ENCODE measurements around the gene PLCH1. TPM values are rescaled to one million over a fixed set of nuclear protein-coding genes. Genes with fewer than 3 reads are reported as not detected.

Gene PLCH1
- total RNA-seq, 1 donor from 2014 or later, result 0.16 TPM

GRCh38 chr3:155598671-155599070 lies 146.2 kb downstream of the PLCH1 start:
- Mint-ChIP-seq H3K36me3 (ENCODE audit: low read depth) (no peaks in the 10 kb centered on the region), H3K27me3 (ENCODE audit: insufficient read depth) (no peaks in the 10 kb centered on the region), H3K4me3 (no peak overlapping the region), H3K27ac (no peak overlapping the region), H3K4me1 (ENCODE audit: low read depth) (no peaks in the 10 kb centered on the region), H3K9me3 (no peaks in the 10 kb centered on the region)
- intact Hi-C loops (cut with micrococcal nuclease), result no loop called here
- no peak for DNase-seq (ENCODE audit: low spot score)

GRCh38 chr3:155596615-155597014 lies 148.3 kb downstream of the PLCH1 start:
- Mint-ChIP-seq H3K9me3 (no peaks in the 10 kb centered on the region), H3K36me3 (ENCODE audit: low read depth) (no peaks in the 10 kb centered on the region), H3K27me3 (ENCODE audit: insufficient read depth) (no peaks in the 10 kb centered on the region), H3K27ac (no peak overlapping the region), H3K4me3 (no peak overlapping the region), H3K4me1 (ENCODE audit: low read depth) (no peaks in the 10 kb centered on the region)
- no peak for DNase-seq (ENCODE audit: low spot score)
- intact Hi-C loops (cut with micrococcal nuclease), result no loop called here

- Mint-ChIP-seq H3K4me3 (no peak overlapping the region), H3K36me3 (ENCODE audit: low read depth) (no peaks in the 10 kb centered on the region), H3K27ac (no peak overlapping the region), H3K4me1 (ENCODE audit: low read depth) (no peaks in the 10 kb centered on the region), H3K27me3 (ENCODE audit: insufficient read depth) (no peaks in the 10 kb centered on the region), H3K9me3 (no peaks in the 10 kb centered on the region)
- DNase-seq (ENCODE audit: low spot score), result no peak
- intact Hi-C loops (cut with micrococcal nuclease), result no loop called here
Observed at GRCh38 chr3:155595371-155595770, 149.5 kb downstream of the PLCH1 start.

GRCh38 chr3:155594526-155595187 lies 150.2 kb downstream of the PLCH1 start:
- Mint-ChIP-seq H3K27me3 (ENCODE audit: insufficient read depth) (no peaks in the 10 kb centered on the region), H3K4me1 (ENCODE audit: low read depth) (no peaks in the 10 kb centered on the region), H3K9me3 (no peaks in the 10 kb centered on the region), H3K4me3 (no peak overlapping the region), H3K36me3 (ENCODE audit: low read depth) (no peaks in the 10 kb centered on the region), H3K27ac (no peak overlapping the region)
- DNase-seq (ENCODE audit: low spot score), result no peak
- intact Hi-C loops (cut with micrococcal nuclease), result no loop called here

GRCh38 chr3:155587581-155587980 lies 157.3 kb downstream of the PLCH1 start:
- Mint-ChIP-seq H3K27ac (no peak overlapping the region), H3K27me3 (ENCODE audit: insufficient read depth) (peaks cover 7% of the 10 kb centered on the region), H3K4me1 (ENCODE audit: low read depth) (no peaks in the 10 kb centered on the region), H3K9me3 (no peaks in the 10 kb centered on the region), H3K4me3 (no peak overlapping the region), H3K36me3 (ENCODE audit: low read depth) (no peaks in the 10 kb centered on the region)
- intact Hi-C loops (cut with micrococcal nuclease), result no loop called here
- no peak for DNase-seq (ENCODE audit: low spot score)

GRCh38 chr3:155585384-155585783 lies 159.5 kb downstream of the PLCH1 start:
- H3K9me3 Mint-ChIP-seq, result no peaks in the 10 kb centered on the region
- no peaks in the 10 kb centered on the region for H3K36me3 Mint-ChIP-seq (ENCODE audit: low read depth)
- no peak overlapping the region for H3K27ac Mint-ChIP-seq
- intact Hi-C loops (cut with micrococcal nuclease), result no loop called here
- DNase-seq (ENCODE audit: low spot score), result no peak
- no peak overlapping the region for H3K4me3 Mint-ChIP-seq
- peaks cover 5% of the 10 kb centered on the region for H3K4me1 Mint-ChIP-seq (ENCODE audit: low read depth)
- H3K27me3 Mint-ChIP-seq (ENCODE audit: insufficient read depth), result peaks cover 10% of the 10 kb centered on the region

- intact Hi-C loops (cut with micrococcal nuclease), result no loop called here
- no peak overlapping the region for H3K4me3 Mint-ChIP-seq
- H3K9me3 Mint-ChIP-seq, result no peaks in the 10 kb centered on the region
- DNase-seq (ENCODE audit: low spot score), result no peak
- peaks cover 5% of the 10 kb centered on the region for H3K4me1 Mint-ChIP-seq (ENCODE audit: low read depth)
- H3K36me3 Mint-ChIP-seq (ENCODE audit: low read depth), result no peaks in the 10 kb centered on the region
- H3K27me3 Mint-ChIP-seq (ENCODE audit: insufficient read depth), result peaks cover 10% of the 10 kb centered on the region
- no peak overlapping the region for H3K27ac Mint-ChIP-seq
Observed at GRCh38 chr3:155581579-155581978, 163.3 kb downstream of the PLCH1 start.

- H3K9me3 Mint-ChIP-seq, result no peaks in the 10 kb centered on the region
- no peaks in the 10 kb centered on the region for H3K4me1 Mint-ChIP-seq (ENCODE audit: low read depth)
- H3K36me3 Mint-ChIP-seq (ENCODE audit: low read depth), result no peaks in the 10 kb centered on the region
- no peak overlapping the region for H3K27ac Mint-ChIP-seq
- peaks cover 5% of the 10 kb centered on the region for H3K27me3 Mint-ChIP-seq (ENCODE audit: insufficient read depth)
- H3K4me3 Mint-ChIP-seq, result no peak overlapping the region
- intact Hi-C loops (cut with micrococcal nuclease), result no loop called here
- DNase-seq (ENCODE audit: low spot score), result no peak
Observed at GRCh38 chr3:155572085-155572484, 172.8 kb downstream of the PLCH1 start.

GRCh38 chr3:155568295-155568694 lies 176.6 kb downstream of the PLCH1 start:
- Mint-ChIP-seq H3K4me3 (no peak overlapping the region), H3K27me3 (ENCODE audit: insufficient read depth) (peaks cover 5% of the 10 kb centered on the region), H3K36me3 (ENCODE audit: low read depth) (no peaks in the 10 kb centered on the region), H3K9me3 (no peaks in the 10 kb centered on the region), H3K4me1 (ENCODE audit: low read depth) (no peaks in the 10 kb centered on the region), H3K27ac (no peak overlapping the region)
- DNase-seq (ENCODE audit: low spot score), result no peak
- intact Hi-C loops (cut with micrococcal nuclease), result no loop called here

- Mint-ChIP-seq H3K27me3 (ENCODE audit: insufficient read depth) (no peaks in the 10 kb centered on the region), H3K36me3 (ENCODE audit: low read depth) (no peaks in the 10 kb centered on the region), H3K4me1 (ENCODE audit: low read depth) (peaks cover 2% of the 10 kb centered on the region), H3K27ac (no peak overlapping the region), H3K4me3 (no peak overlapping the region), H3K9me3 (no peaks in the 10 kb centered on the region)
- DNase-seq (ENCODE audit: low spot score), result no peak
- intact Hi-C loops (cut with micrococcal nuclease), result no loop called here
Observed at GRCh38 chr3:155560594-155560993, 184.3 kb downstream of the PLCH1 start.

GRCh38 chr3:155560135-155560534 lies 184.7 kb downstream of the PLCH1 start:
- Mint-ChIP-seq H3K27ac (no peak overlapping the region), H3K9me3 (no peaks in the 10 kb centered on the region), H3K27me3 (ENCODE audit: insufficient read depth) (no peaks in the 10 kb centered on the region), H3K36me3 (ENCODE audit: low read depth) (no peaks in the 10 kb centered on the region), H3K4me3 (no peak overlapping the region), H3K4me1 (ENCODE audit: low read depth) (peaks cover 7% of the 10 kb centered on the region)
- intact Hi-C loops (cut with micrococcal nuclease), result no loop called here
- DNase-seq (ENCODE audit: low spot score), result no peak

- no peak overlapping the region for H3K27ac Mint-ChIP-seq
- intact Hi-C loops (cut with micrococcal nuclease), result no loop called here
Observed at GRCh38 chr3:155556531-155556930, 188.3 kb downstream of the PLCH1 start.

GRCh38 chr3:155555479-155556060 lies 189.3 kb downstream of the PLCH1 start:
- intact Hi-C loops (cut with micrococcal nuclease), result no loop called here
- H3K4me3 Mint-ChIP-seq, result peak overlapping the region; percentile 25
- H3K27ac Mint-ChIP-seq, result no peak overlapping the region
- DNase-seq (ENCODE audit: low spot score), result no peak
- peaks cover 28% of the 10 kb centered on the region for H3K4me1 Mint-ChIP-seq (ENCODE audit: low read depth)
- no peaks in the 10 kb centered on the region for H3K9me3 Mint-ChIP-seq
- H3K36me3 Mint-ChIP-seq (ENCODE audit: low read depth), result no peaks in the 10 kb centered on the region
- H3K27me3 Mint-ChIP-seq (ENCODE audit: insufficient read depth), result no peaks in the 10 kb centered on the region

More at GRCh38 chr3:155556531-155556930, 188.3 kb downstream of the PLCH1 start:
- Mint-ChIP-seq H3K9me3 (no peaks in the 10 kb centered on the region), H3K27me3 (ENCODE audit: insufficient read depth) (no peaks in the 10 kb centered on the region), H3K4me3 (no peak overlapping the region), H3K36me3 (ENCODE audit: low read depth) (no peaks in the 10 kb centered on the region), H3K4me1 (ENCODE audit: low read depth) (peaks cover 28% of the 10 kb centered on the region)
- no peak for DNase-seq (ENCODE audit: low spot score)
